ENCODE measurements around the gene SFMBT1.

DNA sequence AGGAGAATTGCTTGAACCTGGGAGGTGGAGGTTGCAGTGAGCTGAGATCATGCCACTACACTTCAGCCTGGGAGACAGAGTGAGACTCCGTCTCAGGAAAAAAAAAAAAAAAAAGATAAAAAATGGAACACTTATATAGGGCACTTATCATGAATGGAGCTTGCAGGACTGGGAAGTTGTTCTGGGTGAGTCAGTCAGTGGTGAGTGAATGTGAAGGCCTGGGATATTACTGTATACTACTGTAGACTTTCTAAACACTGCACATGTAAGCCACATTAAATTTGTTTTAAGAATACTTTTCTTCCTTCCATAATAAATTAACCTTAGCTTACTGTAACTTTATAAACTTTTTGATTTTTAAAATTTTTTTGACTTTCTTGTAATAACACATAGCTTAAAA is 59.8 kb downstream of the SFMBT1 start:
- TF ChIP-seq, protein P1, sequence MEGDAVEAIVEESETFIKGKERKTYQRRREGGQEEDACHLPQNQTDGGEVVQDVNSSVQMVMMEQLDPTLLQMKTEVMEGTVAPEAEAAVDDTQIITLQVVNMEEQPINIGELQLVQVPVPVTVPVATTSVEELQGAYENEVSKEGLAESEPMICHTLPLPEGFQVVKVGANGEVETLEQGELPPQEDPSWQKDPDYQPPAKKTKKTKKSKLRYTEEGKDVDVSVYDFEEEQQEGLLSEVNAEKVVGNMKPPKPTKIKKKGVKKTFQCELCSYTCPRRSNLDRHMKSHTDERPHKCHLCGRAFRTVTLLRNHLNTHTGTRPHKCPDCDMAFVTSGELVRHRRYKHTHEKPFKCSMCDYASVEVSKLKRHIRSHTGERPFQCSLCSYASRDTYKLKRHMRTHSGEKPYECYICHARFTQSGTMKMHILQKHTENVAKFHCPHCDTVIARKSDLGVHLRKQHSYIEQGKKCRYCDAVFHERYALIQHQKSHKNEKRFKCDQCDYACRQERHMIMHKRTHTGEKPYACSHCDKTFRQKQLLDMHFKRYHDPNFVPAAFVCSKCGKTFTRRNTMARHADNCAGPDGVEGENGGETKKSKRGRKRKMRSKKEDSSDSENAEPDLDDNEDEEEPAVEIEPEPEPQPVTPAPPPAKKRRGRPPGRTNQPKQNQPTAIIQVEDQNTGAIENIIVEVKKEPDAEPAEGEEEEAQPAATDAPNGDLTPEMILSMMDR (IDR thresholded peaks at IDR 0.05; ENCODE audit: insufficient read depth, low read length, poor library complexity, severe bottlenecking), result no peak
- no peak for TF ChIP-seq EZH2phosphoT487 (conservative IDR thresholded peaks at IDR 0.05; ENCODE audit: low read length)

Measured in SU-DHL-6 (cell line).